ENCODE measurements around the gene HDAC4.

The HDAC4 gene

GRCh38 chr2:239139101-239139500, 261.7 kb downstream of the HDAC4 start:
- Histone ChIP-seq H3K27ac (ENCODE audit: low read length) (no peak overlapping the region), H4K20me1 (ENCODE audit: insufficient read depth, low read length) (no peaks in the 10 kb centered on the region), H3K9me3 (replicated peaks; ENCODE audit: insufficient read depth, low read length) (no peaks in the 10 kb centered on the region), H3F3A (ENCODE audit: insufficient read depth, low read length) (no peaks in the 10 kb centered on the region), H3K36me3 (replicated peaks; ENCODE audit: insufficient read depth, low read length) (no peaks in the 10 kb centered on the region), H3K4me2 (ENCODE audit: low read depth, low read length) (no peak overlapping the region), H3K79me2 (ENCODE audit: low read length) (no peaks in the 10 kb centered on the region), H2AFZ (ENCODE audit: low read length) (no peak overlapping the region), H3K9ac (ENCODE audit: low read length) (no peak overlapping the region), H3K27me3 (replicated peaks; ENCODE audit: insufficient read depth, low read length) (no peaks in the 10 kb centered on the region), H3K9me2 (replicated peaks; ENCODE audit: insufficient read depth, low read length) (no peaks in the 10 kb centered on the region), H3K4me3 (ENCODE audit: low read length) (no peak overlapping the region), H3K4me1 (ENCODE audit: low read length) (no peaks in the 10 kb centered on the region)
- DNase-seq: no peak
- TF ChIP-seq CTCF (IDR thresholded peaks at IDR 0.05; ENCODE audit: low read length) (no peak), EZH2 (optimal IDR thresholded peaks at IDR 0.05; ENCODE audit: low read depth, low read length) (no peak), EZH2phosphoT487 (IDR thresholded peaks at IDR 0.05; ENCODE audit: low read length) (no peak)

GRCh38 chr2:239138610-239139009, 262.2 kb downstream of the HDAC4 start:
- no peaks in the 10 kb centered on the region for H3K27me3 ChIP-seq (replicated peaks; ENCODE audit: insufficient read depth, low read length)
- H3K79me2 ChIP-seq (ENCODE audit: low read length): no peaks in the 10 kb centered on the region
- H3K9me2 ChIP-seq (replicated peaks; ENCODE audit: insufficient read depth, low read length): no peaks in the 10 kb centered on the region
- no peak overlapping the region for H3K27ac ChIP-seq (ENCODE audit: low read length)
- no peak overlapping the region for H2AFZ ChIP-seq (ENCODE audit: low read length)
- no peaks in the 10 kb centered on the region for H3F3A ChIP-seq (ENCODE audit: insufficient read depth, low read length)
- no peak for TF ChIP-seq CTCF (IDR thresholded peaks at IDR 0.05; ENCODE audit: low read length)
- TF ChIP-seq EZH2 (optimal IDR thresholded peaks at IDR 0.05; ENCODE audit: low read depth, low read length): no peak
- no peak for TF ChIP-seq EZH2phosphoT487 (IDR thresholded peaks at IDR 0.05; ENCODE audit: low read length)
- no peak overlapping the region for H3K9ac ChIP-seq (ENCODE audit: low read length)
- H3K9me3 ChIP-seq (replicated peaks; ENCODE audit: insufficient read depth, low read length): no peaks in the 10 kb centered on the region
- DNase-seq: no peak
- H3K4me3 ChIP-seq (ENCODE audit: low read length): no peak overlapping the region
- no peaks in the 10 kb centered on the region for H3K36me3 ChIP-seq (replicated peaks; ENCODE audit: insufficient read depth, low read length)
- no peaks in the 10 kb centered on the region for H3K4me1 ChIP-seq (ENCODE audit: low read length)
- no peaks in the 10 kb centered on the region for H4K20me1 ChIP-seq (ENCODE audit: insufficient read depth, low read length)
- no peak overlapping the region for H3K4me2 ChIP-seq (ENCODE audit: low read depth, low read length)

GRCh38 chr2:239137898-239138283, 262.9 kb downstream of the HDAC4 start:
- H3K4me2 ChIP-seq (ENCODE audit: low read depth, low read length): no peak overlapping the region
- no peak overlapping the region for H3K9ac ChIP-seq (ENCODE audit: low read length)
- DNase-seq: no peak
- no peaks in the 10 kb centered on the region for H3K79me2 ChIP-seq (ENCODE audit: low read length)
- no peaks in the 10 kb centered on the region for H4K20me1 ChIP-seq (ENCODE audit: insufficient read depth, low read length)
- no peaks in the 10 kb centered on the region for H3K27me3 ChIP-seq (replicated peaks; ENCODE audit: insufficient read depth, low read length)
- no peaks in the 10 kb centered on the region for H3K9me2 ChIP-seq (replicated peaks; ENCODE audit: insufficient read depth, low read length)
- H3F3A ChIP-seq (ENCODE audit: insufficient read depth, low read length): no peaks in the 10 kb centered on the region
- H3K4me3 ChIP-seq (ENCODE audit: low read length): no peak overlapping the region
- H3K27ac ChIP-seq (ENCODE audit: low read length): no peak overlapping the region
- H2AFZ ChIP-seq (ENCODE audit: low read length): no peak overlapping the region
- no peaks in the 10 kb centered on the region for H3K4me1 ChIP-seq (ENCODE audit: low read length)
- no peaks in the 10 kb centered on the region for H3K9me3 ChIP-seq (replicated peaks; ENCODE audit: insufficient read depth, low read length)
- H3K36me3 ChIP-seq (replicated peaks; ENCODE audit: insufficient read depth, low read length): no peaks in the 10 kb centered on the region
- TF ChIP-seq EZH2 (optimal IDR thresholded peaks at IDR 0.05; ENCODE audit: low read depth, low read length) (no peak), EZH2phosphoT487 (IDR thresholded peaks at IDR 0.05; ENCODE audit: low read length) (no peak), CTCF (IDR thresholded peaks at IDR 0.05; ENCODE audit: low read length) (no peak)
